ENCODE results near the gene P3R3URF. TPM values are rescaled to one million over a fixed set of nuclear protein-coding genes. Genes with fewer than 3 reads are reported as not detected.

Gene P3R3URF
- total and polyA plus RNA-seq, 12 donors = not detected

DNA sequence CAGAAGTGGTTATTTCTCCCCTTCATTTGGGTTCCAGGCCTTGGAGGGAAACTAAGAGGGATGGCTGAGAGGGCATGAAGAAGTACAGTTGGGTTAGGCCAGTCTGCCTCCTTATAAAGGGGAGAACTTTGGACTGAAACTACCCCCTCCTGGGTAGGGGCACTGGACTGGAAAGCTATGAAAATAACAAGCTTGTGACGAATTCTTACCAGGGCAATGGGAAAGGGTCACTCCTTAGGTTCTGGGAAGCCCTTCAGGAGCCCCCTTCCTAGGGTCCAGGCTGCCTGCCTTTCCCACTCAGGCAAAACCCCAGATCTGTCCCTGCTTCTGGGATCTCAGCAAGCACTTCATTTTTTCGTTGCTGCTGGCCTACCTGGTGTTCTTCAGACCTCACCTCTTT, 9.8 kb upstream of the P3R3URF start:
- Histone ChIP-seq H3K9me3 (replicated peaks in 1 of 3) (no peaks in the 10 kb centered on the region), H3K36me3 (replicated peaks in 1 of 2) (peaks cover 0 to 19% of the 10 kb centered on the region in 2 donors), H3K27ac (no peak overlapping the region), H3K4me3 (no peak overlapping the region), H3K4me1 (replicated peaks in 1 of 2) (peaks cover 4 to 16% of the 10 kb centered on the region in 2 donors), H3K27me3 (no peaks in the 10 kb centered on the region)
- WGBS, 4 donors = 81 to 93% (median 92%) methylated on average over 2 of the region's 2 CpGs
- intact Hi-C loops (cut with DNase I) = no loop called here
- DNase-seq = no peak
- no peak for TF ChIP-seq POLR2A (IDR thresholded peaks at IDR 0.05)
- TF ChIP-seq, protein P1, sequence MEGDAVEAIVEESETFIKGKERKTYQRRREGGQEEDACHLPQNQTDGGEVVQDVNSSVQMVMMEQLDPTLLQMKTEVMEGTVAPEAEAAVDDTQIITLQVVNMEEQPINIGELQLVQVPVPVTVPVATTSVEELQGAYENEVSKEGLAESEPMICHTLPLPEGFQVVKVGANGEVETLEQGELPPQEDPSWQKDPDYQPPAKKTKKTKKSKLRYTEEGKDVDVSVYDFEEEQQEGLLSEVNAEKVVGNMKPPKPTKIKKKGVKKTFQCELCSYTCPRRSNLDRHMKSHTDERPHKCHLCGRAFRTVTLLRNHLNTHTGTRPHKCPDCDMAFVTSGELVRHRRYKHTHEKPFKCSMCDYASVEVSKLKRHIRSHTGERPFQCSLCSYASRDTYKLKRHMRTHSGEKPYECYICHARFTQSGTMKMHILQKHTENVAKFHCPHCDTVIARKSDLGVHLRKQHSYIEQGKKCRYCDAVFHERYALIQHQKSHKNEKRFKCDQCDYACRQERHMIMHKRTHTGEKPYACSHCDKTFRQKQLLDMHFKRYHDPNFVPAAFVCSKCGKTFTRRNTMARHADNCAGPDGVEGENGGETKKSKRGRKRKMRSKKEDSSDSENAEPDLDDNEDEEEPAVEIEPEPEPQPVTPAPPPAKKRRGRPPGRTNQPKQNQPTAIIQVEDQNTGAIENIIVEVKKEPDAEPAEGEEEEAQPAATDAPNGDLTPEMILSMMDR (IDR thresholded peaks at IDR 0.05) = no peak

DNA sequence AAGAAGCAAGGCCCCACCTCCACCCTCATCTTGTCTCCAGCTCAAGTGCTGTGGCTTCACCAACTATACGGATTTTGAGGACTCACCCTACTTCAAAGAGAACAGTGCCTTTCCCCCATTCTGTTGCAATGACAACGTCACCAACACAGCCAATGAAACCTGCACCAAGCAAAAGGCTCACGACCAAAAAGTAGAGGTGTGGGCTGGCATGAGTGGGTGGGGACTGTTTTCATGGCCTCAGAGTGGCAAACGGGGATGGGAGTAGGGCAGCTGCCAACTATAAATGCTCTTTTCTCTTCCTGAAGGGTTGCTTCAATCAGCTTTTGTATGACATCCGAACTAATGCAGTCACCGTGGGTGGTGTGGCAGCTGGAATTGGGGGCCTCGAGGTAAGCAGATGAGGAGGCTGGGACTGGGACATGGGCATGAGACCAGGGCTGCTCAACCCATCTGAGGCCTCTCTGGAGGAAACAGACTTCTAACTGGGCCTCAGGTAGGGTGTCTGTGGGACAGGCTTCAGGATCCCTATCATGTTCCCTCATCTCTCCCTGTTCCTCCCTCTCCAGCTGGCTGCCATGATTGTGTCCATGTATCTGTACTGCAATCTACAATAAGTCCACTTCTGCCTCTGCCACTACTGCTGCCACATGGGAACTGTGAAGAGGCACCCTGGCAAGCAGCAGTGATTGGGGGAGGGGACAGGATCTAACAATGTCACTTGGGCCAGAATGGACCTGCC, 8.8 kb upstream of the P3R3URF start:
- Histone ChIP-seq H3K27me3 (no peaks in the 10 kb centered on the region), H3K36me3 (replicated peaks in 1 of 2) (peaks cover 0 to 11% of the 10 kb centered on the region in 2 donors), H3K9me3 (replicated peaks in 1 of 3) (no peaks in the 10 kb centered on the region), H3K4me1 (replicated peaks in 1 of 2) (peaks cover 4 to 16% of the 10 kb centered on the region in 2 donors), H3K4me3 (no peak overlapping the region), H3K27ac (no peak overlapping the region)
- no peak for DNase-seq
- intact Hi-C loops (cut with DNase I) = no loop called here
- TF ChIP-seq POLR2A (IDR thresholded peaks at IDR 0.05) = no peak
- TF ChIP-seq, protein P1 (IDR thresholded peaks at IDR 0.05) = no peak
- WGBS, 4 donors = 83 to 92% (median 85%) methylated on average over 7 of the region's 7 CpGs

DNA sequence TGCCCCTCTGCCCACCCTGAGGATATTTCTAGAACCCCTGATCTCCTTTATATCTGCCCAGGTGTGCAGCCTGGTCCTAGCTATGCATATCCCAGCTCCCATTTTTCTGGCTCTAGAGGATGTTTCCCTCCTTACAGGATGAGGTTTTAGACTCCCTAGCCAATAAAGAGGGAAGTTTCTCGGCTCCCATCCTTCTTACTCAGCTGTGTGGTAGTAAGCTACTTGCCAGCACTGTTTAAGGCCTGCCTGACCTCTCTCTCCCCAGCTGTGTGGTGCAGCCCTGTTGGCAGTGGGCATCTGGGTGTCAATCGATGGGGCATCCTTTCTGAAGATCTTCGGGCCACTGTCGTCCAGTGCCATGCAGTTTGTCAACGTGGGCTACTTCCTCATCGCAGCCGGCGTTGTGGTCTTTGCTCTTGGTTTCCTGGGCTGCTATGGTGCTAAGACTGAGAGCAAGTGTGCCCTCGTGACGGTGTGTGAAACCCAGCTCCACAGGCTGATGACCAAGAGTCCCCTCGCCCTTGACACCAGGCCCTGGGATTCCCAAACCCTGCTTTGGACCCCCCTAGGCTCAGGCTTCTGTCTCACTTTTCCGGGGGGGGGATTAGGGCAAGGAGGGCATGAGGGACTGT, 7.8 kb upstream of the P3R3URF start:
- peaks cover 4 to 20% of the 10 kb centered on the region in 2 donors for H3K4me1 ChIP-seq (replicated peaks in 1 of 2)
- no peaks in the 10 kb centered on the region for H3K9me3 ChIP-seq (replicated peaks in 1 of 3)
- peak overlapping the region; percentile 50 to 93 (median 90) for H3K27ac ChIP-seq
- no peak for TF ChIP-seq POLR2A (IDR thresholded peaks at IDR 0.05)
- TF ChIP-seq, protein P1 (IDR thresholded peaks at IDR 0.05) = no peak
- intact Hi-C loops (cut with DNase I) = no loop called here
- H3K4me3 ChIP-seq = no peak overlapping the region
- H3K36me3 ChIP-seq (replicated peaks in 1 of 2) = peaks cover 0 to 5% of the 10 kb centered on the region in 2 donors
- WGBS, 4 donors = 72 to 85% (median 78%) methylated on average over 9 to 12 of the region's 12 CpGs
- H3K27me3 ChIP-seq = no peaks in the 10 kb centered on the region
- DNase-seq = no peak

DNA sequence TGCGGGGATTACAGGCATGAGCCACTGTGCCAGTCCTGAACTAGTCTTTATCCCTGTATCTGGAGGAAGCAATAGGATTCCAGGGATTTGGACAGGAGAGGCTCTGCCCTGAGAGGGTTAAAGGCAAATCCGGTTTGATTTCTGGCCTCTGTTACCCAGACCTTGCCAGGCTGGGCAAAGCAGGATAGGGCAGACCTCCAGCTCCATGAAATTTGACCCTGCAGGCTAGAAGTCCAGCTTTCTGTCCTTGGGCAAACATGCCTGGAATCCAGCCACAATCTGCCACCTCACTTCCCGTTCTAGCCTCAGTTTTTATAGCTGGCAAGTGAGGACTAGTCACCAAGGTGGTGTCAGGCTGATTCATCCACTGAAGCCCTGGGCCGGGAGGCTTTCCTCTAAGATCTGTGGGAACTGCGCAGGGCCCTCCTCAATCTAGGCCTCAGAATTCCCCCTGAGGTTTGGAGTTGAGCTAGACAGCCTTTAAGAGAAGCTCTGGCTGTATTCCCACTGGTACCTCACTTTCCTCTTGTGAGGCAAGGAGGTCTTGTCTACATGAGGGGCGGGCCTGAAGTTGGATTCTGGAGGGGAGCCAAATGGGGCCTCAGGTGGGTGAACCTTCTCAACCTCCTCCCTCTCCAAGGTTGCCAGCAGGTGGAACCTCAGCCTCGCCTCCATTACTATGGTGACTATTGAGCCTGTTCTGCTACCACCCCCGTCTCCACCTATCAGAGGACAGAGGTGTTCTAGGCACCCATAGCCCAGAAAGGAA, 7.0 kb upstream of the P3R3URF start:
- H3K4me3 ChIP-seq = no peak overlapping the region
- WGBS, 4 donors = 39 to 68% (median 47%) methylated on average over 4 to 8 of the region's 8 CpGs
- peaks cover 0 to 5% of the 10 kb centered on the region in 2 donors for H3K36me3 ChIP-seq (replicated peaks in 1 of 2)
- peak overlapping the region; percentile 63 to 93 (median 90) for H3K27ac ChIP-seq
- peaks cover 4 to 22% of the 10 kb centered on the region in 2 donors for H3K4me1 ChIP-seq (replicated peaks in 1 of 2)
- no peaks in the 10 kb centered on the region for H3K27me3 ChIP-seq
- TF ChIP-seq, protein P1 (IDR thresholded peaks at IDR 0.05) = no peak
- TF ChIP-seq POLR2A (IDR thresholded peaks at IDR 0.05) = peak in 1 of 2 donors; percentile 53
- peak; percentile 91 to 98 (median 97) for DNase-seq
- intact Hi-C loops (cut with DNase I) = no loop called here
- H3K9me3 ChIP-seq (replicated peaks in 1 of 3) = no peaks in the 10 kb centered on the region
